GM19452 (cell line): ENCODE data around the gene CARF.
"Not testable (repeated sequence)": the region's sequence is repeated elsewhere in the genome, so short reads cannot be mapped to it uniquely, and the experiment has no call there.

Source experiments
- ATAC-seq: cut with Tn5 transposase; IDR thresholded peaks from one replicate; pipeline ENCODE4 v1.9.1; 2021; ENCODE audit not compliant: unreplicated experiment

CARF gene

GRCh38 chr2:202911512-202912341 lies at the start of gene CARF, which contains the start of gene WDR12:
Gene CARF, plus strand, starts transcription at chr2:202912275. Its CDS starts 29,628 bp downstream, at chr2:202941903.
Gene WDR12, minus strand, starts transcription at chr2:202911673. Its CDS starts 197 bp downstream, at chr2:202911476.
- peak; percentile 71 for ATAC-seq

- peak; percentile 72 for ATAC-seq
Measured at GRCh38 chr2:202870431-202871299, 41.4 kb upstream of the CARF start.

- ATAC-seq: peak; percentile 48
Measured at GRCh38 chr2:202871300-202872141, 40.6 kb upstream of the CARF start, which contains the start of gene ICA1L. Gene ICA1L, minus strand, starts transcription at chr2:202871766. Its CDS starts 42,757 bp downstream, at chr2:202829009.

- ATAC-seq: no peak
Measured at GRCh38 chr2:202877699-202878098, 34.4 kb upstream of the CARF start.

GRCh38 chr2:202881570-202881969 lies 30.5 kb upstream of the CARF start:
- no peak for ATAC-seq

- ATAC-seq: no peak
Measured at GRCh38 chr2:202883987-202884675, 27.9 kb upstream of the CARF start.

GRCh38 chr2:202885190-202885589 lies 26.9 kb upstream of the CARF start:
- ATAC-seq: no peak

- ATAC-seq: not testable (repeated sequence)
Measured at GRCh38 chr2:202905507-202905906, 6.6 kb upstream of the CARF start.

- ATAC-seq: no peak
Measured at GRCh38 chr2:202908186-202908585, 3.9 kb upstream of the CARF start.

- ATAC-seq: no peak
Measured at GRCh38 chr2:202909394-202910192, 2.5 kb upstream of the CARF start.

GRCh38 chr2:202910250-202910649 lies 1.8 kb upstream of the CARF start:
- not testable (repeated sequence) for ATAC-seq

- ATAC-seq: no peak
Measured at GRCh38 chr2:202910698-202911097, 1.4 kb upstream of the CARF start.

- ATAC-seq: no peak
Measured at GRCh38 chr2:202911203-202911511, 918 bp upstream of the CARF start.

GRCh38 chr2:202912342-202913201 lies 497 bp downstream of the CARF start:
- peak; percentile 62 for ATAC-seq

GRCh38 chr2:202918860-202919259 lies 6.8 kb downstream of the CARF start:
- no peak for ATAC-seq

GRCh38 chr2:202932425-202933138 lies 20.5 kb downstream of the CARF start:
- ATAC-seq: no peak

- ATAC-seq: no peak
Measured at GRCh38 chr2:202933139-202933510, 21.1 kb downstream of the CARF start.

- ATAC-seq: no peak
Measured at GRCh38 chr2:202933958-202934357, 21.9 kb downstream of the CARF start.
